ENCODE results near the gene TIMM29.

TIMM29 gene

GRCh38 chr19:10888421-10888866 lies 40.2 kb upstream of the TIMM29 start:
- H3K4me2 ChIP-seq (ENCODE audit: low read depth, low read length, poor library complexity, severe bottlenecking), result no peak overlapping the region
- no peaks in the 10 kb centered on the region for H3K9me2 ChIP-seq (replicated peaks; ENCODE audit: insufficient read depth, low read length)
- H2AFZ ChIP-seq (ENCODE audit: low read depth, low read length, severe bottlenecking), result no peak overlapping the region
- no peaks in the 10 kb centered on the region; the same call in 1 of the 2 replicates for H4K20me1 ChIP-seq (ENCODE audit: low read depth, low read length)
- no peak overlapping the region for H3K27ac ChIP-seq (ENCODE audit: low read depth, low read length)
- no peak overlapping the region for H3K4me3 ChIP-seq (ENCODE audit: insufficient read depth, low read length, poor library complexity, severe bottlenecking)
- H3K79me2 ChIP-seq (ENCODE audit: insufficient read depth, low read length), result peaks cover 72% of the 10 kb centered on the region
- no peaks in the 10 kb centered on the region for H3F3A ChIP-seq (ENCODE audit: insufficient read depth)
- TF ChIP-seq EZH2phosphoT487 (conservative IDR thresholded peaks at IDR 0.05; ENCODE audit: low read length) (no peak), CTCF (IDR thresholded peaks at IDR 0.05; ENCODE audit: insufficient read depth, low read length, poor library complexity, severe bottlenecking) (no peak)
- H3K9me3 ChIP-seq (ENCODE audit: insufficient read depth, low read length), result no peaks in the 10 kb centered on the region
- no peak overlapping the region for H3K9ac ChIP-seq (ENCODE audit: low read length)
- H3K27me3 ChIP-seq (ENCODE audit: low read length), result no peaks in the 10 kb centered on the region
- H3K36me3 ChIP-seq (ENCODE audit: low read length), result no peaks in the 10 kb centered on the region

GRCh38 chr19:10889880-10890279 lies 38.7 kb upstream of the TIMM29 start:
- H3K27me3 ChIP-seq (ENCODE audit: low read length), result no peaks in the 10 kb centered on the region
- H3K4me2 ChIP-seq (ENCODE audit: low read depth, low read length, poor library complexity, severe bottlenecking), result no peak overlapping the region
- H3K9ac ChIP-seq (ENCODE audit: low read length), result no peak overlapping the region
- H2AFZ ChIP-seq (ENCODE audit: low read depth, low read length, severe bottlenecking), result no peak overlapping the region
- no peaks in the 10 kb centered on the region for H3K9me3 ChIP-seq (ENCODE audit: insufficient read depth, low read length)
- no peaks in the 10 kb centered on the region; the same call in 1 of the 2 replicates for H4K20me1 ChIP-seq (ENCODE audit: low read depth, low read length)
- no peak overlapping the region for H3K27ac ChIP-seq (ENCODE audit: low read depth, low read length)
- H3F3A ChIP-seq (ENCODE audit: insufficient read depth), result no peaks in the 10 kb centered on the region
- no peaks in the 10 kb centered on the region for H3K9me2 ChIP-seq (replicated peaks; ENCODE audit: insufficient read depth, low read length)
- H3K36me3 ChIP-seq (ENCODE audit: low read length), result no peaks in the 10 kb centered on the region
- no peak overlapping the region for H3K4me3 ChIP-seq (ENCODE audit: insufficient read depth, low read length, poor library complexity, severe bottlenecking)
- TF ChIP-seq EZH2phosphoT487 (conservative IDR thresholded peaks at IDR 0.05; ENCODE audit: low read length), result no peak
- no peak for TF ChIP-seq CTCF (IDR thresholded peaks at IDR 0.05; ENCODE audit: insufficient read depth, low read length, poor library complexity, severe bottlenecking)
- peaks cover 77% of the 10 kb centered on the region for H3K79me2 ChIP-seq (ENCODE audit: insufficient read depth, low read length)

- H3K79me2 ChIP-seq (ENCODE audit: insufficient read depth, low read length), result peaks cover 76% of the 10 kb centered on the region
Observed at GRCh38 chr19:10891405-10892086, 37.1 kb upstream of the TIMM29 start.

More at GRCh38 chr19:10891405-10892086, 37.1 kb upstream of the TIMM29 start:
- no peaks in the 10 kb centered on the region; the same call in 1 of the 2 replicates for H4K20me1 ChIP-seq (ENCODE audit: low read depth, low read length)
- no peak overlapping the region for H3K4me2 ChIP-seq (ENCODE audit: low read depth, low read length, poor library complexity, severe bottlenecking)
- no peaks in the 10 kb centered on the region for H3K9me2 ChIP-seq (replicated peaks; ENCODE audit: insufficient read depth, low read length)
- no peak overlapping the region for H3K4me3 ChIP-seq (ENCODE audit: insufficient read depth, low read length, poor library complexity, severe bottlenecking)
- no peak overlapping the region for H3K27ac ChIP-seq (ENCODE audit: low read depth, low read length)
- no peaks in the 10 kb centered on the region for H3F3A ChIP-seq (ENCODE audit: insufficient read depth)
- H3K27me3 ChIP-seq (ENCODE audit: low read length), result no peaks in the 10 kb centered on the region
- H3K9me3 ChIP-seq (ENCODE audit: insufficient read depth, low read length), result no peaks in the 10 kb centered on the region
- no peak overlapping the region for H2AFZ ChIP-seq (ENCODE audit: low read depth, low read length, severe bottlenecking)
- TF ChIP-seq EZH2phosphoT487 (conservative IDR thresholded peaks at IDR 0.05; ENCODE audit: low read length), result no peak
- TF ChIP-seq CTCF (IDR thresholded peaks at IDR 0.05; ENCODE audit: insufficient read depth, low read length, poor library complexity, severe bottlenecking), result no peak
- no peaks in the 10 kb centered on the region for H3K36me3 ChIP-seq (ENCODE audit: low read length)
- no peak overlapping the region for H3K9ac ChIP-seq (ENCODE audit: low read length)

Measured in SU-DHL-6 (cell line).